HG02885 (cell line): ENCODE results near the gene KANSL1L.
"Not testable (repeated sequence)": the region's sequence is repeated elsewhere in the genome, so short reads cannot be mapped to it uniquely, and the experiment has no call there.

Source experiments
- ATAC-seq: cut with Tn5 transposase; IDR thresholded peaks from one replicate; pipeline ENCODE4 v1.9.1; 2021; ENCODE audit warnings: mild to moderate bottlenecking; ENCODE audit not compliant: unreplicated experiment, poor library complexity

Gene KANSL1L

GRCh38 chr2:210180477-210180876 is 9.3 kb upstream of the KANSL1L start:
- no peak for ATAC-seq

GRCh38 chr2:210179351-210179990 is 8.3 kb upstream of the KANSL1L start:
- ATAC-seq, result no peak

- no peak for ATAC-seq
These were observed 6.6 kb upstream of the KANSL1L start for GRCh38 chr2:210177769-210178168.

- ATAC-seq, result not testable (repeated sequence)
These were observed 5.9 kb upstream of the KANSL1L start for GRCh38 chr2:210177115-210177514.

- ATAC-seq, result no peak
These were observed 2.9 kb upstream of the KANSL1L start for GRCh38 chr2:210174086-210174485.

GRCh38 chr2:210172219-210172575 is 988 bp upstream of the KANSL1L start:
- no peak for ATAC-seq

- peak; percentile 75 for ATAC-seq
These were observed 534 bp downstream of the KANSL1L start for GRCh38 chr2:210170446-210171303.

DNA sequence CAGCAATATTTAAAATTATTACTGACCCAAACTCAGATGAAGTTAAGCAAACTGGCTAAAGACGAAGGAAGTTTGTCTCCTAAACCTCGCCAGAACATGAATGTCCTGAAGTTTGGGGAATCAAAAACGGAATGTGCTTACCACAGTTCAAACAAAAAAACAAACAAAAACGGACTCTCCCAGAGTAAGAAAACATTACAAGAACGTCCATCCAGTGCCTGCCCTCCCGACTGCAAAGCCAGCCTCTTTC is 1.1 kb downstream of the KANSL1L start:
- no peak for ATAC-seq

DNA sequence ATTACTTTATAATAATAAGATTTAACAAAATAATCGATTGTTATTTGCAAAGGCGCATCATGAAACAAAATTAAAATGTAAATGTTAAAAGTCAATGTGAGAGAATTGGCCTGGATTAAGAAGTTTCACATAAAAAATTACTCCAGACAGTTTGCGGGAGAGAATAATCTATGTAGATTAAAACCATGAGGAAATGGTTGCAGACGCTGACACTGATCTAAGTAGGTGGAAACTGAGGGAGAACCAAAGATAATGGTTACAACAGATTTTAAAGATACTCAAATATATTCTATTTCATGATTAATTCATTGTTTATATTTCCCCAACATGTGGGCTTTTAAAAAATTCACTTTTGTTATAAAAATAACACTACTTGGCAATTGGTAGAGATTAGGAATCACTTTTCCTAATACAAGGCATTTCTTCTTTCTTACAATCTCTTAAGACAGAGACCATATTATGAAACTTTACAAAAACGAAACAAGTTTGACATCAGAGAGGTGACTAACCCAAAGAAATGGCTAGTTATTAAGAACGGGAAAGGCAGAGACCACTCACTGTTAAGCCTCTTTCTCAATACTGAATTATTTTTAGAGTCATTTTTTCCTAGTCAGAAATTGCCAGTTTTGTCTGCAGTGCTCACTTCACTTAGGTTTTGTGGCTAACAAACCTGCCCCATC is 1.6 kb downstream of the KANSL1L start:
- ATAC-seq, result peak; percentile 32

DNA sequence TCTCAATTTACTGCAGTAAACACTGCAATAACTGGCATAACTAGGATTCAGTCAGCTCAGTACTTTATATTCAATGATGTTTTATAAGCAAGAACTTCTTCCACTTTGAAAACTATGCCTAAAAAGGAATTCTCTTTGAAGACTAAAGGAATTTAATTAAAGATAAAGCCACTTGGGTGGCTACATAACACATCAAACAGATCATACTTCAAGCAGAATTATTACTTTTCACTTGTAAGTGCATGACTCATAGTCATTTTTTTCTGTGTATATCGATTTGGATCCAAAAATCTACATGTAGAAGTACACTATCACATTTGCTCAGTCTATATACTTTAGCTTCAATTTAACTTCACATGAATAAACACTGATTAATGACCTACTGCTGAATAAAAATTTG is 4.0 kb downstream of the KANSL1L start:
- no peak for ATAC-seq

DNA sequence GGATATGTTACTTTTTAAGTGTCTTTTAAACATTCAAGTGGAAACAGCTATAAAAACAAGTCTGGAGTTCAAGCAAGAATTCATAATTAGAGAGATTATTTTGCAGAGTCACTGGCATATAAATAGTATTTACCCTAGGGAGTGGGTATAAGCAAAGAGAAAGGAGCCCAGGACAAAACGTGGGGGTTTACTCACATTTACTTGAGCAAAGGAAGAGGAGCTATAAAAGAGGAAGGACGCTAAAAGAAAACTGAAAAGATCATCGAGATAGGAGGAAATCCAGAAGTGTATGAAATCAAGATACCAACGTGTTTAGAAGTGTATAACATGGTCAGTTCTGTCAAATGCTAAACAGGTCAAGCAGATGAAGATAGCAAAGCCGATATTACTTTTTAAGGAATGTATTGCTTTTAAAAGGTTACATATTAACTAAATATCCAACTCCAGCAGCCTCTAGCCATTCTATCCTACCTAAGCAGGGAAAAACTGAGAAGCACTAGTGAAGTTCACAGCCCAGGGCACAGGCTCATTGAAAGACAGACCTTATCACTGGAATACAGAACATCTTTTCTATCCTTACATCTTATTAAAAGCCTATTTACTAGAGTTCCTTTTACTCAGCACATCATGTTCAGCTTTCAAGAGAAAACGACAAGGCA is 8.6 kb downstream of the KANSL1L start:
- no peak for ATAC-seq

DNA sequence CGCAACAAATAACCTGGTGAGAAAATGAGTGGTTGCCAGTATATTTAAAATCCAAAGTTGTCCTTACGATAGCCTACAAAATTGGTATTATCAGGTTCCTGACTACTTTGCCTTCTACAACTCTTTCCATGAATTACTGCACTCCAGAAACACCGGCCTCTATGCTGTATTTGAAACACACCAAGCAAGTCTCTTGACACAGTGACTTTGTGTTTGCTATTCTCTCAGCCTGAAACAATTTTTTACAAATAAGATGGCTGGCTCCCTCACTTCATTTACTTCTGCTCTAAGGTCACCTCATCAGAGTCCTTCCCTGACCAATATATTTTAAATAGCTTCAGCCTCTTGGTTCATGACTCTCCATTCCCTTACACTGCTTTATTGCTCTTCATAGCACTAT is 12.2 kb downstream of the KANSL1L start:
- no peak for ATAC-seq

DNA sequence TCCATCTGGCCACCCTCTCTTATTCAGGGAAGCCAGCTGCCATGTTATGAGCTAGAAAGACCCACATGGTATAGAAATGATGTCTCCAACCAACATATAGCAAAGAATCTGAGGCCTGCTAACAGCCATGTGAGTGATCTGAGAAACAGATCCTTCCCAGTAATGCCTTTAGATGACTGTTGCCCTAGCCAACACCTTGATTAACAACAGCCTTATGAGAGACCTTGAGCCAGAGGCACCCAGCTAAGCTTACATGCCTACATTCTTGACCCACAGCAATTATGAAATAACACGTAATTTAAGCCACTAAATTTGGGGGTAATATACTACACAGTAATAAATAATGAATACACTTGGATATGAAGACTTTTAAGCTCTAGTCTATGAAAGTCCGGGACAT is 13.0 kb downstream of the KANSL1L start:
- no peak for ATAC-seq

- ATAC-seq, result no peak
These were observed 13.7 kb downstream of the KANSL1L start for GRCh38 chr2:210157526-210157925.

- ATAC-seq, result no peak
These were observed 23.6 kb downstream of the KANSL1L start for GRCh38 chr2:210147614-210148013.

DNA sequence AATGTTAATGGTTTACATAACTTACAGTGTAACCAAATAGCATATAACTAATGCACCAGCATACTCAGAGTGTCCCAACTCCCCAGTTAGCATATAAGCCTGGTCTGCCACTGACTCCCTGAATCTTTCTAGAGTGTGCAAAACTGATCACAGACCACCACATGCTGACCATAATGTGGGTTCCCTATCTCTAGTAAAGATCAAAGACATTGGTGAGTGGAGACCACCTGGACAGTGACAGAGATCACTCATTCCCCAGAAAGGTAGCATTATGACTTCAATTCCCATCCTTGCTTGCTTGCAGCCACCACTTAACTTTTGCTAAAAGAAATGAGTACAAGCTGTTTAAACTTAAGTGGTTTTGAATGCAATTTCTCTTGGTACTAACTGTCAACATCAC is 39.0 kb downstream of the KANSL1L start:
- ATAC-seq, result no peak

DNA sequence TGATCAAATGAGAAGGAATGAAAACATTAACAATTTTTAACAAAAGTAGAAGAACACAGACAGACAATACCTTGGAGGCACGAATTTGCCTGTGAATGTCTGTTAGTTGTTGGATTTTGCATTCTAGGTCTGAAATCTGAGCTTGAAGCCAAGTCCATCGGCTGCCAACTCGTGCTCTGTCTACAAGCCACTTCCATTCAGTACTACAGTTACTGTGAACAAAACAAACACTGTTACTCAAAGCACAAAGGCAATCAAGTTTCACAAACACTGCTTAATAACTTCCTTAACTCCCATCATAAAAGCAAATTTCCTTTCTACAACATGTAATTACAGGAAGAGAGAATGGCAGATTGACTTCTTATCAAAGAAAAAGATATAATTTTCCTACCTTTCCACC is 42.2 kb downstream of the KANSL1L start:
- ATAC-seq, result no peak

DNA sequence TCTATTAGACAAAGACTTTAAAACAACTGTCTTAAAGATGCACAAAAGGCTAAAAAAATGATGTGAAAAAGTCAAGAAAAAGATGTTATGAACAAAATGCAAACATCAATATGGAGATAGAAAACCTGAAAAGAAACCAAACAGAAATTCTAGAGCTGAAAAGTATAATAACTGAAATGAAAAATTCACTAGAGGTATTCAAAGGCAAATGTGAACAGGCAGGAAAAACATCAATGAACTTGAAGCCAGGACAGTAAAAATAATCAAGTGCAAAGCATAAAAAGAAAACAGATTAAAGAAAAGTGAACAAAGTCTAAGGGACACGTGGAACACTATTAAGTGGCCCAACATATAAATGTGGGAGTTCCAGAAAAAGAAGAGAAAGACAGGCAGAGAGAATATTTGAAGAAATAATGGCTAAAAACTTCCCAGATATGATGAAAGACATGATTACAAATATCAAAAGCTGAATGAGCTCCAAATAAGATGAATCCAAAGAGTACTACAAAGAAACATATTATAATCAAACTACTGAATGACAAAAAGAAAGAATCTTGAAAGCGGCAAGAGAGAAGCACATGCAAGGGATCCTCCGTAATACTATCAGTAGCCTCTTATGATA is 57.5 kb downstream of the KANSL1L start:
- no peak for ATAC-seq

DNA sequence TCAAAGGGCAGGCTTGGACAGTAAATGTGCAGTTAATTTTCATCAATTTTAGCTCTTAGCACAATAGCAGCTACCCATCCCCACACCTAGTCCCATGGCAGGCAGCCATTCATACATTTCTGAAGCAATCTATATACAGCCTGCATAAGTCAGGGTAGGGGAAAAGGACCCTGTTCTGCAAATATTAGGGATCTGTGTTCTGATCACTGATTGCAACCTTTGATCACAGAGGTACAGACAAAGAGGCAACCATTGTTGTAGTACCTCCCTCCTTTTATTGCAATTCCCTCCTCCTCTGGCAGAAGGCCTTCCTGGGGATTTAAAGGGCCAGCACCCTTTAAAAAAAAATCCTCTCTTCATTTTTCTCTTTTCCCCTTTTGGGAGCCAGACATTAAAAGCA is 58.3 kb downstream of the KANSL1L start:
- no peak for ATAC-seq

GRCh38 chr2:210099940-210100339 is 71.3 kb downstream of the KANSL1L start:
- ATAC-seq, result no peak

- no peak for ATAC-seq
These were observed 76.4 kb downstream of the KANSL1L start for GRCh38 chr2:210094787-210095186.
